ENCODE results near the gene RNF14.
A peak's percentile ranks its signal among the peaks of the same experiment; 100 is the strongest.

The RNF14 gene

GRCh38 chr5:141940695-141941271 lies 28.1 kb upstream of the RNF14 start:
- peak; percentile 31 for TF ChIP-seq CTCF (conservative IDR thresholded peaks at IDR 0.05; ENCODE audit: low read depth, low read length)
- no peak overlapping the region for H3K4me3 ChIP-seq (ENCODE audit: low read depth, low read length)
- peak; percentile 66 for DNase-seq (ENCODE audit: low read depth)

DNA sequence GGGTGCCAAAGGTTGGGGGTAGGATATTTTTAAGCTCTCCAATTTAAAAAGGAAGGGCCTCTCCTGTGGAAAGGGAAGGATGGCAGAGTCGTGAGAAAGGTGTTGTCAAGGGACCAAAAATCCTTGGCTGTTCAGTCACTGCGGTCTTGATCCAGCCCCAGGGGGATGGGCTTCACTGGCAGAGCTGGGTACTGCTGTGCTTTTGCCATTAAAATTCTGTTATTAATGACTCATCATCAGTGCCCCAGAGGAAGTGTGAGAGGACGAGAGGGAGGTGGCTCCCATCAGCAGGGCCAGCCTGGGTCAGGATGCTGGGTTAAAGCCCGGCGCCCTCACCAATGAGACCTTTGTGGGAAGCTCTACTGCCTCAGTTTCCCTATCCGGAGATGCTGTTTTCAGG lies 27.6 kb upstream of the RNF14 start:
- DNase-seq (ENCODE audit: low read depth): no peak
- no peak for TF ChIP-seq CTCF (conservative IDR thresholded peaks at IDR 0.05; ENCODE audit: low read depth, low read length)
- H3K4me3 ChIP-seq (ENCODE audit: low read depth, low read length): no peak overlapping the region

GRCh38 chr5:141941779-141942178 lies 27.1 kb upstream of the RNF14 start:
- no peak overlapping the region for H3K4me3 ChIP-seq (ENCODE audit: low read depth, low read length)
- no peak for DNase-seq (ENCODE audit: low read depth)
- no peak for TF ChIP-seq CTCF (conservative IDR thresholded peaks at IDR 0.05; ENCODE audit: low read depth, low read length)

DNA sequence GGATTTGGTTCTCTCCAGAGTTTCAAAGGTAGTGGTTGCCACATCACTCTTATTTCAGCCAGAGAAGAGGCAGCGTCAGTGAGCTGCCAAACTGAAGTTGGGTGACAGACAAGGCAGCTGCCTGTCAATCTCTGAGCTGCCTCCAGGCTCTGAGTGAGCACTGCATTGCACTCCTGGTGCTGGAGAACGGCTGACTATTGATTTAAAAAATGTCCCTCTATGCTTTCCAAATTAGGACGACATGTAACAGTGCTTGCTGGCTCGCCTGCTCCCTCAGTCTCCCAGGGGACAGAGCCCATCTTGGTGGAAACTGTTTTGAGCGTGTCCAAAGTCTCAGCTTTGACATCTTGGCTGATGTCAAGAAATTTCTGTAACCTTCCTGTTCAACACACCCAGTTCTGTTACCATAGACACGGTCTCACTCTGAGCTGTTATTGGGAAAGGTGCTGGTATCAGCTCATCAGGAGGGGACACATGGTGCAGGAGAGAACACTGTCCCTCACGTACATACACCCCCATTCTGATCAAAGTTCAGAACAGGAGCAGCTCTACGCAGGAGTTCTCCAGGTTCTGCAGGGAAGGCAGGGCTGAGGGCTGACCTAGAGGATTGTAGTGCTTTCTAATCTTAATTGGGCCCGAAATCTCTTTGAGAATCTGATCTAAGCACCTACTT lies 26.6 kb upstream of the RNF14 start:
- DNase-seq (ENCODE audit: low read depth): no peak
- no peak overlapping the region for H3K4me3 ChIP-seq (ENCODE audit: low read depth, low read length)
- no peak for TF ChIP-seq CTCF (conservative IDR thresholded peaks at IDR 0.05; ENCODE audit: low read depth, low read length)

- TF ChIP-seq CTCF (conservative IDR thresholded peaks at IDR 0.05; ENCODE audit: low read depth, low read length): no peak
- DNase-seq (ENCODE audit: low read depth): no peak
- H3K4me3 ChIP-seq (ENCODE audit: low read depth, low read length): no peak overlapping the region
Measured at GRCh38 chr5:141944076-141944475, 24.8 kb upstream of the RNF14 start.

DNA sequence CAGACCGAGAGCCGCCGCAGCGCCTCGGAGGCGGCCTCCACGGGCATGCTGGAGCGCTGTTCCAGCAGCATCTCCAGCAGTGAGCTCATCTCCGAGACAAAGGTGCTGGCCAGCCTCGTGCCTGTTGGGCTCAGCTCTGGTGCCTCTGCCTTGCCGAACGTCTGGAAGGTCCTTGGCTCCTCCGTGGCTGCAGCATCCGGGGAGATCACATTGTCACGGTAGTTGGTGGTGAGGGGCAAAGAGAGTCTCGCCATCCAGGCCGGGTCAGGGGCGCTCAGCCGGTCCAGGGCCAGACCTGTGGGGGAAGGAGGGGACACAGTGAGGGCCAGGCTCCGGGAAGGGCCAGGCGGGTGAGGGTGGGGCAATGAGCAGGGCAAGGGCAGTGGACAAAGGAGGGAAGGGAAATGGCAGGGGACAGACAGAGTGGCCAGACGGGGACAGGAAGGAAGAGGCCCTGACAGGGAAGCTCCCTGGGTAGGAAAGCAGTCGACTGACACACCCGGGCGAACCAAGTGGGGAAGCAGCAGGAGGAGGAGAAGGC lies 23.3 kb upstream of the RNF14 start:
- DNase-seq (ENCODE audit: low read depth): peak; percentile 35
- no peak overlapping the region for H3K4me3 ChIP-seq (ENCODE audit: low read depth, low read length)
- TF ChIP-seq CTCF (conservative IDR thresholded peaks at IDR 0.05; ENCODE audit: low read depth, low read length): no peak

- no peak overlapping the region for H3K4me3 ChIP-seq (ENCODE audit: low read depth, low read length)
- no peak for TF ChIP-seq CTCF (conservative IDR thresholded peaks at IDR 0.05; ENCODE audit: low read depth, low read length)
- DNase-seq (ENCODE audit: low read depth): no peak
Measured at GRCh38 chr5:141947316-141947715, 21.6 kb upstream of the RNF14 start.
